Karpas-422 (cell line): ENCODE measurements around the gene PLCG1. TPM values are rescaled to one million over a fixed set of nuclear protein-coding genes. Genes with fewer than 3 reads are reported as not detected.

Source experiments
- DNase-seq: peaks from one replicate; pipeline ENCODE4 v3.0.0-alpha.2; 2015
- H2AFZ ChIP-seq: fragments of 200-600 bp; sonication (generic); 2 replicates; pipeline ENCODE4 v1.6.1; 2014; ENCODE audit warnings: antibody characterized with exemption, low read length, mixed read lengths
- H3K27ac ChIP-seq: fragments of 200-600 bp; sonication (generic); 2 replicates; pipeline ENCODE4 v1.5.1; 2014; ENCODE audit warnings: mild to moderate bottlenecking, low read length, moderate library complexity
- H3K27me3 ChIP-seq: fragments of 200-600 bp; sonication (generic); 2 replicates; pipeline ENCODE4 v1.6.1; 2014; ENCODE audit warnings: low read length, mixed read lengths
- H3K36me3 ChIP-seq: fragments of 200-600 bp; sonication (generic); 2 replicates; pipeline ENCODE4 v1.6.1; 2014; ENCODE audit warnings: low read length, mixed read lengths; ENCODE audit not compliant: insufficient read depth
- H3K4me1 ChIP-seq: fragments of 200-600 bp; sonication (generic); 2 replicates; pipeline ENCODE4 v1.6.1; 2014; ENCODE audit warnings: mild to moderate bottlenecking, low read length, mixed read lengths
- H3K4me2 ChIP-seq: fragments of 200-600 bp; sonication (generic); 2 replicates; pipeline ENCODE4 v1.6.1; 2014; ENCODE audit warnings: low read length, low read depth, mild to moderate bottlenecking; ENCODE audit not compliant: poor library complexity, severe bottlenecking
- H3K4me3 ChIP-seq: fragments of 200-600 bp; sonication (generic); 2 replicates; pipeline ENCODE4 v1.5.1; 2014; ENCODE audit warnings: mild to moderate bottlenecking, antibody characterized with exemption, low read length, mixed read lengths
- H3K79me2 ChIP-seq: fragments of 200-600 bp; sonication (generic); 2 replicates; pipeline ENCODE4 v1.6.1; 2014; ENCODE audit warnings: mild to moderate bottlenecking, low read length, mixed read lengths
- H3K9ac ChIP-seq: fragments of 200-600 bp; sonication (generic); 2 replicates; pipeline ENCODE4 v1.6.0; 2014; ENCODE audit warnings: low read length
- H3K9me2 ChIP-seq: fragments of 200-600 bp; sonication (generic), shearing (Covaris generic); replicated peaks from 2 replicates; pipeline ENCODE4 v1.6.0; 2014; ENCODE audit warnings: mild to moderate bottlenecking, low read length, moderate library complexity; ENCODE audit not compliant: insufficient read depth
- H3K9me3 ChIP-seq: fragments of 300-700, 200-600 bp; sonication (generic); 2 replicates; pipeline ENCODE4 v1.6.1; 2014; ENCODE audit warnings: low read length, mixed read lengths
- H4K20me1 ChIP-seq: fragments of 200-600 bp; sonication (generic); 2 replicates; pipeline ENCODE4 v1.6.1; 2014; ENCODE audit warnings: mild to moderate bottlenecking, antibody characterized with exemption, low read length, low read depth; ENCODE audit not compliant: insufficient read depth
- total RNA-seq: library from RNA; depleted of rRNA; stranded (reverse); fragments of >200 nt; shearing (Covaris generic); gene quantifications from 2 replicates; pipeline ENCODE4 v1.2.3, GENCODE V29; 2014; ENCODE audit warnings: low replicate concordance

The PLCG1 gene
- total RNA-seq, 1 experiment from 2014 or later, result 48.6 TPM

DNA sequence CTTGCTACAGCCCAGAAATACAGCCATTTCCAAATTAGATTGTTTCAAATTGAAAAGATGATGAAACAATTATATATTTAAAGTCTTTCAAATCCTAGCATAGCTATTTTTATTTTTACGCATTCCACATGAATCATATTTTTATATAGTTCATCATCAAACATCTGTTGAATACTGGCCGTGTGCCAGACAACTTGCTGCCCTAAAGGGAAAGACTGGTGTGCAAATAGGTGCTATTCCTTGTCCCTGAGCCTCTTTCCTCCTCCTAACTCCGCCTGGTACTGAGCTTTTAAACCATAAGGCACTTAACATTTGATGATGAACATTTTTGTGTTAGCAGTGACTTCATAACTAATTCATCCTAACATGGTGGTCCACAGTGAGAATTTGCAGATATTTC, 18.7 kb upstream of the PLCG1 start:
- no peaks in the 10 kb centered on the region for H3K27me3 ChIP-seq
- H3K27ac ChIP-seq, result peak overlapping the region; percentile 33; the same call in 1 of the 2 replicates
- H3K79me2 ChIP-seq, result no peaks in the 10 kb centered on the region; the same call in 1 of the 2 replicates
- H3K4me1 ChIP-seq, result peaks cover 34% of the 10 kb centered on the region
- no peak overlapping the region for H2AFZ ChIP-seq
- H3K9ac ChIP-seq, result no peak overlapping the region
- no peak overlapping the region for H3K4me2 ChIP-seq
- DNase-seq, result no peak
- H3K4me3 ChIP-seq, result no peak overlapping the region
- H3K9me3 ChIP-seq, result no peaks in the 10 kb centered on the region
- 0 out of 2 replicates have a peak, but pooled peaks cover 8% of the 10 kb centered on the region for H4K20me1 ChIP-seq
- no peaks in the 10 kb centered on the region for H3K9me2 ChIP-seq
- peaks cover 91% of the 10 kb centered on the region for H3K36me3 ChIP-seq

DNA sequence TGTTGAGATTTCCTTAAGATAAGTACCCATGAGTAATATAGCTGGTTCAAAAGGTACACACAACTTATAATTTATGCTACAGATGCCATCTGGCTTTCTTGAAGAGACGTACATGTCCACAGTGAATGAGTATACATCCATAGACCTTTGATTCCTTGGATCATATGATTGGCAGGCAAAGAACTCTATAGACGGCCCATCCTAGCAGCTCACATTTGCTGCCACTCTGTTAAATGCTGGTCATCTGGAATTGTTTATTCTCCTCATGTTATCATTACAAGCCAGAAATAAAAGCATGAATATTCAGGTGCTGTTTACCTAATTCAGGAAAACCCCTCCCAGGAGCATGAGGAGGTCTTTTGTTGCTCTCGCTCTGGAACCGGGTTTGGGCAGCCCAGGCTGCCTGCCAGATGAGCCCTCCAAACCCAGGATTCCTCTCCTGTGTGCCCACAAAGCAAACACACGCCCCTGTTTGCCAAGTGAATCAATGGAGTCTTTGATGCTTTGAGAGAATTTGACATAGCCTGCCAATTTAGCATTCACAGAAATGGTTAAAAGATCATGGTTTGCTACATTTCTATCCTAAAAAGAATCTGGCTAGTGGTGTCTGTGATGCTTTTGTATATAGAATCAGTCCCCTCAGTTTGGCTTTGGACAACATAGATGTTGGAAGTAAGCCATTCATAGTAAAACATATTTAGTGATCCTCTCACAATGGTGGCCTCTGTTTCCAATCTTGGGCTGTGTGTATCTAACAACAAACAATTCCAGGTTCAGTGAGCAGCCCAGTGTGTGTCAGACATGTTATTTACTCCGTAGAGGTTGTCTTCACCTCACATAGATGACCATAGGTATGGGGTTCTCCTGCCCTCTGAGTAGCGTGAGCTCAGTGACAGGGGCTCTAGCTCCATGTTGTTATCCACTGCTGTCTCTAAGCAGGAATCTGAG, 17.5 kb upstream of the PLCG1 start:
- peaks cover 34% of the 10 kb centered on the region for H3K4me1 ChIP-seq
- DNase-seq, result no peak
- H4K20me1 ChIP-seq, result 0 out of 2 replicates have a peak, but pooled peaks cover 8% of the 10 kb centered on the region
- no peaks in the 10 kb centered on the region; the same call in 1 of the 2 replicates for H3K79me2 ChIP-seq
- no peak overlapping the region for H3K9ac ChIP-seq
- no peaks in the 10 kb centered on the region for H3K9me2 ChIP-seq
- no peaks in the 10 kb centered on the region for H3K27me3 ChIP-seq
- H3K4me3 ChIP-seq, result no peak overlapping the region
- no peaks in the 10 kb centered on the region for H3K9me3 ChIP-seq
- no peak overlapping the region for H2AFZ ChIP-seq
- peaks cover 88% of the 10 kb centered on the region for H3K36me3 ChIP-seq
- H3K27ac ChIP-seq, result no peak overlapping the region
- no peak overlapping the region for H3K4me2 ChIP-seq

DNA sequence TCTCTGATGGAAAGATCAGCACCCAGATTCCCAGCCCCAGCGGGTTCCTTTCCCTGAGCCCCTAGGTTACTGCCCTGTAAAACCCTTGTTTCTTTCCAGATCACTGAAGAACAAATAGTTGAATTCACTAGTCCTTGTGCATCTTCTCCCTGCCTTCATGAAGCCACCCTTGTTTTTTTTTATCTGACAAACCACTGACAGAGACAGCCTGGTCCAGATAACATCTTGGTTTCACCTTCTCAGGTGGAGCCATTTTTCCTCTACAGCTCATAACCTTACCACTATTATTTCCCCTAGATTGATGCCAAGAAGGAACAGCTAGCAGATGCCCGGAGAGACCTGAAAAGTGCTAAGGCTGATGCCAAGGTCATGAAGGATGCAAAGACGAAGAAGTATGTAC, 15.9 kb upstream of the PLCG1 start:
- peak overlapping the region; percentile 64 for H3K27ac ChIP-seq

DNA sequence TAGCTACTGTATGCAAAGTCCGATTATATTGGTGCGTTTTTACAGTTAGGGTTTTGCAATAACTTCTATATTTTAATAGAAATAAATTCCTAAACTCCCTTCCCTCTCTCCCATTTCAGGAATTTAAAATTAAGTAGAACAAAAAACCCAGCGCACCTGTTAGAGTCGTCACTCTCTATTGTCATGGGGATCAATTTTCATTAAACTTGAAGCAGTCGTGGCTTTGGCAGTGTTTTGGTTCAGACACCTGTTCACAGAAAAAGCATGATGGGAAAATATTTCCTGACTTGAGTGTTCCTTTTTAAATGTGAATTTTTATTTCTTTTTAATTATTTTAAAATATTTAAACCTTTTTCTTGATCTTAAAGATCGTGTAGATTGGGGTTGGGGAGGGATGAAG, 13.7 kb upstream of the PLCG1 start:
- Histone ChIP-seq H3K27me3 (no peaks in the 10 kb centered on the region), H4K20me1 (0 out of 2 replicates have a peak, but pooled peaks cover 8% of the 10 kb centered on the region), H3K27ac (peak overlapping the region; percentile 64), H3K4me3 (no peak overlapping the region), H3K36me3 (peaks cover 77% of the 10 kb centered on the region), H2AFZ (no peak overlapping the region), H3K9ac (no peak overlapping the region), H3K4me2 (no peak overlapping the region), H3K9me3 (no peaks in the 10 kb centered on the region), H3K9me2 (no peaks in the 10 kb centered on the region), H3K4me1 (peaks cover 34% of the 10 kb centered on the region), H3K79me2 (no peaks in the 10 kb centered on the region; the same call in 1 of the 2 replicates)
- DNase-seq, result no peak

More for the DNA sequence above, 15.9 kb upstream of the PLCG1 start:
- Histone ChIP-seq H3K27me3 (no peaks in the 10 kb centered on the region), H3K9me3 (no peaks in the 10 kb centered on the region), H3K79me2 (no peaks in the 10 kb centered on the region; the same call in 1 of the 2 replicates), H3K4me3 (no peak overlapping the region), H3K9me2 (no peaks in the 10 kb centered on the region), H3K9ac (no peak overlapping the region), H2AFZ (no peak overlapping the region), H3K4me1 (peaks cover 34% of the 10 kb centered on the region), H3K36me3 (peaks cover 85% of the 10 kb centered on the region), H3K4me2 (no peak overlapping the region), H4K20me1 (0 out of 2 replicates have a peak, but pooled peaks cover 8% of the 10 kb centered on the region)
- DNase-seq, result no peak

DNA sequence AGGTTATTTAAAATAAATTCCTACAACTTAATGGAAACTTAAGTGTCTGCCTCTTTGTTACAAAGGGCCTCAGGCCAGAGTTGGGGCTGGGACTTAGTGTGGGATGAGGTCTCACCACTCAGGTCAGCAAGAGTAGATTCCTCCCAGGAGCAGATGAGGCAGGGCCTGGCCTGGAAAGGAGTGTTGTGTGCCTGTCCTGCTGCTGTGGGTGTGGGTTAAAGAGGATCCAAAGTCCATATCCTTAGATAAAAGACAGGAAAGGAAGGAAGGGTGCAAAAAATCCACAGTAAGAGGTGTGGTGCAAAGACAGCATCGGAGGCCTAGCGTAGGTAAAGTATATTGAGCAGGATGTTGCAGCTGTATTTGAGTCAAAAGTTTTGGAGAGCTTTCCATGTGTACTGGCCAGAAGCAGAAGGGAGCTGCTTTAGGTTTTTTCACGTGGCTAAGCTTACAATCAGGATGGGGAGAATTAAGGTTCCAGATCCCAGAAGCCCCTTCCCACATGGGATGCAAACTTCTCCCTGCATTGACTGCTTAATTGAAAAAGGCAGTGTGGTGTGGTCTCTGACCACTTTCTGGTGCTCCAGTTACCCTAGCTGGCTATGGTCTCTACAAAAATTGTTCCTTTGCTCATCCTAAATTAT, 12.8 kb upstream of the PLCG1 start:
- Histone ChIP-seq H3K9ac (no peak overlapping the region), H3K9me2 (no peaks in the 10 kb centered on the region), H3K4me2 (no peak overlapping the region), H3K27ac (peak overlapping the region; percentile 26; the same call in 1 of the 2 replicates), H3K36me3 (peaks cover 69% of the 10 kb centered on the region), H4K20me1 (0 out of 2 replicates have a peak, but pooled peaks cover 6% of the 10 kb centered on the region), H3K4me3 (no peak overlapping the region), H3K27me3 (no peaks in the 10 kb centered on the region), H2AFZ (no peak overlapping the region), H3K4me1 (peaks cover 29% of the 10 kb centered on the region), H3K9me3 (no peaks in the 10 kb centered on the region), H3K79me2 (no peaks in the 10 kb centered on the region; the same call in 1 of the 2 replicates)
- DNase-seq, result no peak

DNA sequence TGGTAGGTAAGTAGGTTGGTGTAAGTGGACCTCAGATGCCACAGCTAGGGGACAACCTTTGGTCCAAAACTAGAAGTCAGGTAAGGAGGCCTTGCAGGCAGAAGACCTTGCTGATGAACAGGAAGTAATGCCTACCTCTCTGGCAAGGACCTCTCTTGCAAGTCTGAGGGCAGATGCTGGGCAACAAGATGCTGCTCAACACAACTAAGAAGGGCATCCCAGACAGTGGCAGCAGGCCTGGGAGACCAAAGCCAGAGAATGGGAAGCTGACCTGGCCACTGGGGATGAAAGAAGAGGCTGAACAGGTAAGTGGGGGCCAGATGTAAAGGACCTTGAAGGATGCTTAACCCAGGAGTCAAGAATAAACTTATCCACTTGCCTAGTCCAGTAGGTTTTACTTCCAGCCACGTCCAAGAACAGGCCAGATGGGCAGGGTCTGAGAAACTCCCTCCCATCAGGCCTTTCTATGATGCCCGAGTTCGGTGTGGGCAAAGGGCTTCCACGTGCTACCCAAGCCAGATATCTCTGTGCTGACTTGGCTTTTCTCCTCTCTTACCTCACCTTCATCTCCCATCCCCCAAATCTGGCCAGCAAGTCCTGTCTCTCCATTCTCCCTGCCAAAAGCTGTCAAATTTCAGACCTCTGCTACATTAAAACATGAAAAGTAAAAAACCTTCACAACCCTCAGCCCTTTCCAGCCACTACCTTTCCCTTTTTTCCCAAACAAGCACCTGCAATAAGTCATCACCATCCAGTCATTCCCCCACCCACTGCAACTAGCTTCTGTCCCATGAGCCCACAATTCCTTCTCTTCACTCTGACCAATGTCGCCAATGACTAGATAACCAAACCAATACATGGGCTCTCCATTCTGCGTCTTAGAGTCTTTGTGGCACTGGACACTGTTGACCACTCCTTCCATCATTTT, 11.5 kb upstream of the PLCG1 start:
- peaks cover 26% of the 10 kb centered on the region for H3K4me1 ChIP-seq
- H2AFZ ChIP-seq, result no peak overlapping the region
- no peaks in the 10 kb centered on the region for H3K27me3 ChIP-seq
- peaks cover 65% of the 10 kb centered on the region for H3K36me3 ChIP-seq
- no peak for DNase-seq
- no peaks in the 10 kb centered on the region; the same call in 1 of the 2 replicates for H3K79me2 ChIP-seq
- H3K4me3 ChIP-seq, result no peak overlapping the region
- H3K9ac ChIP-seq, result no peak overlapping the region
- no peaks in the 10 kb centered on the region for H3K9me2 ChIP-seq
- H4K20me1 ChIP-seq, result no peaks in the 10 kb centered on the region
- H3K9me3 ChIP-seq, result no peaks in the 10 kb centered on the region
- no peak overlapping the region for H3K27ac ChIP-seq
- H3K4me2 ChIP-seq, result no peak overlapping the region

DNA sequence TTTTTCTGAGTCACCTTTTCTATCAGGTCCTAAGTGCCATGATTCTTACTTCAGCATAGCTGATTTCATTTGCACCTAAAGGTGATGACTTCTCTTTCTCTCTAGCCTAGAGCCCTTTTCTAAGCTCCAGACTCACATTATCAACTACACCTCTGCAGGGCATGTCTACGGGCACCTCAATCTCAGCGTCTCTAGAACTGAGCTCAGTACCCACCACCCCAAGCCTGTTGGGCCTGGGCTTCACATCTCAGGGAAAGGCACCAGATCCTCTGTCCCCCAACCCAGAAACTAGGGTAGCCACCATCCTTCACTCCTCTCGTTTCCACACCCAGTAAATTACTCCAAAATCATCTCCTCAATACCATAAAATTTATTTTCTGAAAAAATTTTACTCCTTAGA, 10.6 kb upstream of the PLCG1 start:
- no peaks in the 10 kb centered on the region for H4K20me1 ChIP-seq
- H3K79me2 ChIP-seq, result no peaks in the 10 kb centered on the region
- no peaks in the 10 kb centered on the region for H3K27me3 ChIP-seq
- no peak overlapping the region for H3K9ac ChIP-seq
- H3K9me3 ChIP-seq, result no peaks in the 10 kb centered on the region
- peaks cover 56% of the 10 kb centered on the region for H3K36me3 ChIP-seq
- no peaks in the 10 kb centered on the region for H3K9me2 ChIP-seq
- DNase-seq, result no peak
- H3K4me1 ChIP-seq, result peaks cover 22% of the 10 kb centered on the region
- no peak overlapping the region for H3K4me2 ChIP-seq
- no peak overlapping the region for H2AFZ ChIP-seq
- no peak overlapping the region for H3K27ac ChIP-seq
- no peak overlapping the region for H3K4me3 ChIP-seq
